Erythroblast (primary cell): ENCODE data around the gene OR6C2.
"Not testable (repeated sequence)": the region's sequence is repeated elsewhere in the genome, so short reads cannot be mapped to it uniquely, and the experiment has no call there.

Source experiments
- GATA1 ChIP-seq: IDR thresholded peaks from 2 replicates; pipeline ENCODE4 v1.6.1; 2011; ENCODE audit warnings: low read depth, mild to moderate bottlenecking, control low read depth, low read length, moderate library complexity
- POLR2A ChIP-seq: IDR thresholded peaks from 2 replicates; pipeline ENCODE4 v1.6.1; 2011; ENCODE audit warnings: mild to moderate bottlenecking, low read length

GRCh38 chr12:55412138-55412537 lies 31.7 kb upstream of the OR6C2 start:
- not testable (repeated sequence) for TF ChIP-seq POLR2A, GATA1
